Stimulated activated naive B cell treated with anti-CD40 and anti-IgM and Interleukin-4, amounts not matched to agents 10 μg/mL and 1 μg/mL and 100 μg/mL, for 72 hours (primary cell): ENCODE results near the gene TMEM221.

Experiments
- ATAC-seq, 2 donors: fragments of 150-1000 bp; cut with Tn5 transposase; replicated peaks; 2 replicates each; pipeline ENCODE4 v1.10.0; 2021; ENCODE audit warnings: moderate library complexity in 1 of 2
- DNase-seq: peaks from one replicate; pipeline ENCODE4 v3.0.0; 2021
- H3K27ac Mint-ChIP-seq: one replicate; pipeline ENCODE4 v1.8.0; 2022; ENCODE audit warnings: mild to moderate bottlenecking, mixed read lengths
- H3K27me3 Mint-ChIP-seq, 2 donors: one replicate each; pipeline ENCODE4 v1.8.0; 2022; ENCODE audit warnings: mixed read lengths in 2 of 2
- H3K36me3 Mint-ChIP-seq, 2 donors: one replicate each; pipeline ENCODE4 v1.8.0; 2022; ENCODE audit warnings: mixed read lengths in 2 of 2, mild to moderate bottlenecking in 1 of 2
- H3K4me1 Mint-ChIP-seq, 2 donors: one replicate each; pipeline ENCODE4 v1.8.0; 2022; ENCODE audit warnings: mixed read lengths in 2 of 2, mild to moderate bottlenecking in 1 of 2
- H3K4me3 Mint-ChIP-seq, 2 donors: one replicate each; pipeline ENCODE4 v1.8.0; 2022; ENCODE audit warnings: mild to moderate bottlenecking in 2 of 2, mixed read lengths in 2 of 2, moderate library complexity in 1 of 2
- H3K9me3 Mint-ChIP-seq, 2 donors: one replicate each; pipeline ENCODE4 v1.8.0; 2022; ENCODE audit warnings: mixed read lengths in 2 of 2, mild to moderate bottlenecking in 1 of 2

Gene TMEM221

DNA sequence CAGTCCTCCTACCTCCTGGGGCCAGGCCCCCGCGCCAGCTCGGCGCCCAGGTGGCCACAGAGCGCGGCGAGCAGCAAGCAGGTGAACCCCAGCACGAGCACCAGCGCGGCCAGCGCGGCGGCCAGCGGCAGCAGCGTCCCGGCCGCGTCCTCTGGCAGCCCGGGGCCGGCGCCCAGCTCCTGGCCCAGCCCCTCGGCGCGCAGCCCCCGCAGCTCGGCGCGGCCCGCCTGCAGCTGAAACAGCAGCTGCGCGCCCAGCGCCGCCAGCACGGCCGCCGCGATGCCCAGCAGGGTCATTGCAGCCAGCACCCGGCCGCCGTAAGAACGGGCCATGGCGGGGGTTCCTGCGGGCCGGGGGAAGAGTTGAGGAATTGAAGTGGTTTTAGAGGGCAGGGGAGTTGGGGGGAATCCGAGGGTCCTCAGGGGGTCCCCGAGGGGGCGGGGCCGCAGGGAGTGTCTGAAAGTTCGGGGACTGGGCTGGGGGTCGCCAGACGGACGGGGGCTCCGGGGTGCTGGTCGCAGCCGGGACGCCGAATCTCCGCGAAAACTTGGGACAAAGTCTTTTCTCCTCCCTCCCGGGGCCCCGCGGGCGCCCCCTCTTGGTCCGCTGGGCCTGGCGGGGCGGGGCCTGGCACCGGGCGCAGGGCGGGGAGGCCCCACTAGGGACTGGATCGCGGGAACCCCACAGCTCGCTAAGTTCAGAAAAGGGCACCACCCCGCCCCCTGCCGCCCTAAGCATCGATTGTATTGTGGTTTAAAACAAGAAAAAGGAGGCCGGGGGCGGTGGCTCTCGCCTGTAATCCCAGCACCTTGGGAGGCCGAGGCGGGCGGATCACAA, at the start of gene TMEM221:
TMEM221 (minus strand) TSS at position 538 of the 837 bp plus-strand sequence; CDS start at position 332, 206 bp downstream.
- no peak within 1 kb of the TSS for H3K27ac Mint-ChIP-seq
- DNase-seq (peak; percentile 51), ATAC-seq (peak; percentile 80 to 82)
- H3K4me1 Mint-ChIP-seq: peaks cover 5 to 14% of the 10 kb centered on the region in 2 donors
- H3K4me3 Mint-ChIP-seq: peak within 1 kb of the TSS; percentile 63 to 72
- H3K9me3 Mint-ChIP-seq: peaks cover 2% of the 10 kb centered on the region in 2 donors
- H3K27me3 Mint-ChIP-seq: peaks cover 21 to 37% of the 10 kb centered on the region in 2 donors
- peaks cover 1 to 2% of the 10 kb centered on the region in 2 donors for H3K36me3 Mint-ChIP-seq

DNA sequence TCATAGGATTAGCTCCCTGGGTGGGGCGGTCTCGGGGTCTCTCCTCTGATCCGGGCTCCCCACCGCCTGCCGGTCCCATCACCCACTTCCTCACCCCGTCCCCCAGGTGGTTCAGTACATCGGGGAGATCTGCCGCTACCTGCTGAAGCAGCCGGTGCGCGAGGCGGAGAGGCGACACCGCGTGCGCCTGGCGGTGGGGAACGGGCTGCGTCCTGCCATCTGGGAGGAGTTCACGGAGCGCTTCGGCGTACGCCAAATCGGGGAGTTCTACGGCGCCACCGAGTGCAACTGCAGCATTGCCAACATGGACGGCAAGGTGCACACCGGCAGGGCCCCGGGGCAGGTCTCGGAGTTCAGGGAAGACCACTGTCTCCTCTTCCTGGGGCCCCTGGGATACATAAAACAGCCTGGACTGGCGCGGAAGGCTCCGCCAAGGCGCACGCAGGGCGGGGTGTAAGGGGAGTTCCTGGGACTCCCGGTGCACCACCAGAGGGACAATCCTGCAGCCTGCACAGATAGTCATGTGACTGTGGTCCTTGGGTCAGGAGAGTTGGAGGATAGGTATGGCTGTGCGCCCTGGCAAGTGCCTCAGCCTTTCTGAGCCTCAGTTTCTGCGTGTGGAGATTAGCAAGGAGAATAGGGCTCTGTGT, 48.8 kb upstream of the TMEM221 start:
- H3K36me3 Mint-ChIP-seq: peaks cover 18 to 21% of the 10 kb centered on the region in 2 donors
- H3K27ac Mint-ChIP-seq: no peak overlapping the region
- no peaks in the 10 kb centered on the region for H3K27me3 Mint-ChIP-seq
- H3K4me1 Mint-ChIP-seq: peaks cover 30 to 50% of the 10 kb centered on the region in 2 donors
- no peak for DNase-seq
- H3K9me3 Mint-ChIP-seq: no peaks in the 10 kb centered on the region
- ATAC-seq: no peak
- H3K4me3 Mint-ChIP-seq: no peak overlapping the region

DNA sequence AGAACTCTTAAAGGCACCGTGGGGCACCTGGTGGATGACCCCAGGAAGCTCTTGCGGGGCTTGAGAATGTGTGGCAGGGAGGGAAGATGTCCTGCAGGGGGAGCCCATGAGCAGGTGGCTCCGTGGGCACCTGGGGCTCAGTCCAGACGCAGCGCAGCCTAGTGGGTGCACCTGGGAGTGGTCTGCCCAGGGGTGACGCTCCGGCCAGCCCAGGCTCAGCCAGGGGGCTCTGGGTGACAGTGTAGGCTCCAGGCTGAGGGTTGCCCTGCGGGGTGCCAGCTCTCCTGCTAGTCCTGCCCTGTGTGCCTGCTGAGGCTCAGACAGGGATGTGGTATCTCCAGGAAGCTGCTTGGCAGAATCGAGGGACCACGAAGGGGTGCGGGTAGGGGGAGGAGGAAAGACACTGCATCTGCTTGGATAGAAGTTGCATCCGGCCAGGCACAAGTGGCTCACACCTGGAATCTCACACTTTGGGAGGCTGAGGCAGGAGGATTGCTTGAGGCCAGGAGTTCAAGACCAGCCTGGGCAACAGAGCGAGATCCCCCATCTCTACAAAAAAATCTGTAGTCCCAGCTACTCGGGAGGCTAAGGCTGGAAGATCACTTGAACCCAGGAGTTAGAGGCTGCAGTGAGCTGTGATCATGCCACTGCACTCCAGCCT, 48.0 kb upstream of the TMEM221 start:
- Mint-ChIP-seq H3K27me3 (no peaks in the 10 kb centered on the region), H3K4me1 (peaks cover 30 to 50% of the 10 kb centered on the region in 2 donors), H3K9me3 (no peaks in the 10 kb centered on the region), H3K36me3 (peaks cover 18 to 21% of the 10 kb centered on the region in 2 donors), H3K4me3 (no peak overlapping the region), H3K27ac (no peak overlapping the region)
- ATAC-seq (peak; percentile 97 to 98), DNase-seq (peak; percentile 66)

DNA sequence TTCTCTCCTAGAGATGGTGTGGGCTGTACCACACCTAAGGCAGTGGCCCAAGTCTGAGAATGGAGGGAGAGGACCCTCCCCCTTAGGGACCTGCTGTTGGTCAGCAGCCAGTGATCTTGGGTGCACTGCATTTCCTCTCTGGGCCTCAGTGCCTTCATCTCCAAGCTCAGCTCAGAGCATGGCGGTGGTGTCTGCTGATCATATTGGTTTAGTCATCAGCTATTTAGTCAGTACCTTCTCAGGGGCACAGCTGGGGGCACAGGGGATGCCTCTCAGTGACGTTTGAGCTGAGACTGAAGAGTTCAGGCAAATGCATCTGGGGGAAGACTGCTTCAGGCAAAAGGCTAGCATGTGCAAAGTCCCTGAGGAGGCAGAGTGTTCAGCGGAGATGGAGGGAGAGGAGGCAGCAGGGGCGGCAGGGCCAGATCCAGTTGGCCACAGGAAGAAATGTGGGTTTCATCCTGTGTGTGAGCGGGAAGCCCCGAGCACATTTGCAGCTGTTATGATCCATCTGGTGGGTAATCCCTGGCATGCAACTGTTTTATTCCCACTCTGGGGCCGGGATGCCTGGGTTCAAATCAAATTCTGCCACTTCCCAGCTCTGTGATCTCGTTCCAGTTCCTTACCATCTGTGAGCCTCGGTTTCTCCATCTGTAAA, 47.3 kb upstream of the TMEM221 start:
- Mint-ChIP-seq H3K27me3 (no peaks in the 10 kb centered on the region), H3K4me1 (peaks cover 30 to 50% of the 10 kb centered on the region in 2 donors), H3K27ac (peak overlapping the region; percentile 14), H3K9me3 (no peaks in the 10 kb centered on the region), H3K36me3 (peaks cover 13 to 16% of the 10 kb centered on the region in 2 donors), H3K4me3 (no peak overlapping the region)
- ATAC-seq (no peak), DNase-seq (no peak)

DNA sequence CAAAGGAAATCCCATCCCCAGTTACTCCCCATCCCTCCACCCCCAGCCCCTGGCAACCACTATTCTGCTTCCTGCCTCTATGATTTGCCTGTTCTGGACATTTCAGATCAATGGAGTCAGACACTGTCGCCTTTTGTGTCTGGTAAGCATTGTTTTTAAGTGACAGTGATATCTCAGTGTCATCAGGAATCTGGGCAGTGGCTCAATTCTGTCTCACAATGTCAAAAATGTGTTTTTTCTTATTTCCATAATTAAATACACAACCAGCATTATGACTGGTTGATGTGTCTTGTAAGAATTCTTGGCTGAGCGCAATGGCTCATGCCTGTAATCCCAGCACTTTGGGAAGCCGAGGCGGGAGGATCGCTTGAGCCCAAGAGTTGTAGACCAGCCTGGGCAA, 42.8 kb upstream of the TMEM221 start:
- H3K4me1 Mint-ChIP-seq: peaks cover 24 to 27% of the 10 kb centered on the region in 2 donors
- H3K27ac Mint-ChIP-seq: no peak overlapping the region
- no peak for DNase-seq
- H3K4me3 Mint-ChIP-seq: no peak overlapping the region
- ATAC-seq: no peak
- H3K36me3 Mint-ChIP-seq: peaks cover 6 to 12% of the 10 kb centered on the region in 2 donors
- no peaks in the 10 kb centered on the region for H3K9me3 Mint-ChIP-seq
- H3K27me3 Mint-ChIP-seq: no peaks in the 10 kb centered on the region

DNA sequence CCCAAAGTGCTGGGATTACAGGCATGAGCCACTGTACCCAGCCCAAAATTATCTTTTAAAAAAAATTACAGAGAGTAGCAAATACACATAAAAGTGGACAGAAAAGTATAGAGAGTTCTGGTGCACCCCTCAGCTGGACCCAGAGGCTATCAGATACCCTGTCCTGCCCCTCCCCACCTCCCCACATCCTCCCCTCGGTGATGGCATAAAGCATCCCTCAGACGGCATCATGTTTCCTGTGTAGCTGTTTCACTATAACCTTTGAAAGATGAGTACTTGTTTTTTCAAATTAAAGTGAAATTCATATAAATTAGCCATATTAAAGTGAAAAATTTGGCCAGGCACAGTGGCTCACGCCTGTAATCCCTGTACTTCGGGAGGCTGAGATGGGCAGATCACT, 41.9 kb upstream of the TMEM221 start:
- no peak for DNase-seq
- H3K27me3 Mint-ChIP-seq: no peaks in the 10 kb centered on the region
- H3K36me3 Mint-ChIP-seq: peaks cover 6 to 8% of the 10 kb centered on the region in 2 donors
- no peak overlapping the region for H3K4me3 Mint-ChIP-seq
- H3K4me1 Mint-ChIP-seq: peaks cover 16 to 22% of the 10 kb centered on the region in 2 donors
- H3K9me3 Mint-ChIP-seq: no peaks in the 10 kb centered on the region
- ATAC-seq: no peak
- H3K27ac Mint-ChIP-seq: no peak overlapping the region

DNA sequence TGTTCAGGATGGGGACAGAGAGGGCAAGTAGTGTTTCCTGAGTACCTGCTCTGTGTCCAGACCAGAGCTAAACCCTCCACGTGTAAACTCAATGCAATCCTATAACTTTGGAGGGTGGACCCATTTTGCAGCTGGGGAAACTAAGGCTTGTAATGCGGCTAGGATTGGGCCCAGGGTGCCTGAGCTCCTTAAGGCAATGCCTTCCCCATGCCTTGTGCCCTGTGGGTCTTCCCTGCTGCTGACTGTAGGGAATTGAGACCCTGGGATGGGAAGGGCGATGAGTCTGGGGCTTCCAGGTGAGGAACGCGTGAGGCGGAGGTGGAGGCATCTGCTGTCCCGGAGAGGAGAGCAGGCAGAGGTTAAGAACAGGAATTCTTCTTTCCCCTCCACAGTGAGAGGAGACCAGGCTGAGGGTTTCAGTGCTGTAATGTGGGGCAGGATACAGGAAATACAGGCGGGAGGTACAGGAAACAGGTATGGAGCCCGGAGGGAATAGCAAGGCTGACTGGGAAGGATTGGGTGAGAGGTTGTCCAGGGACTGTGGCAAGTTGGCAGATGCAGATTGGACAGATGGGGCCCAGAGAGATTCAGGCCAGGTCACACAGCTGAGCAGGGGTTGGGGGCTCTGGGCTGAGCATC, 41.0 kb upstream of the TMEM221 start:
- ATAC-seq (no peak), DNase-seq (no peak)
- no peak overlapping the region for H3K27ac Mint-ChIP-seq
- H3K36me3 Mint-ChIP-seq: peaks cover 6 to 8% of the 10 kb centered on the region in 2 donors
- no peaks in the 10 kb centered on the region for H3K9me3 Mint-ChIP-seq
- peak overlapping the region in 1 of 2 donors; percentile 55 for H3K4me3 Mint-ChIP-seq
- H3K4me1 Mint-ChIP-seq: peaks cover 16 to 22% of the 10 kb centered on the region in 2 donors
- no peaks in the 10 kb centered on the region for H3K27me3 Mint-ChIP-seq

DNA sequence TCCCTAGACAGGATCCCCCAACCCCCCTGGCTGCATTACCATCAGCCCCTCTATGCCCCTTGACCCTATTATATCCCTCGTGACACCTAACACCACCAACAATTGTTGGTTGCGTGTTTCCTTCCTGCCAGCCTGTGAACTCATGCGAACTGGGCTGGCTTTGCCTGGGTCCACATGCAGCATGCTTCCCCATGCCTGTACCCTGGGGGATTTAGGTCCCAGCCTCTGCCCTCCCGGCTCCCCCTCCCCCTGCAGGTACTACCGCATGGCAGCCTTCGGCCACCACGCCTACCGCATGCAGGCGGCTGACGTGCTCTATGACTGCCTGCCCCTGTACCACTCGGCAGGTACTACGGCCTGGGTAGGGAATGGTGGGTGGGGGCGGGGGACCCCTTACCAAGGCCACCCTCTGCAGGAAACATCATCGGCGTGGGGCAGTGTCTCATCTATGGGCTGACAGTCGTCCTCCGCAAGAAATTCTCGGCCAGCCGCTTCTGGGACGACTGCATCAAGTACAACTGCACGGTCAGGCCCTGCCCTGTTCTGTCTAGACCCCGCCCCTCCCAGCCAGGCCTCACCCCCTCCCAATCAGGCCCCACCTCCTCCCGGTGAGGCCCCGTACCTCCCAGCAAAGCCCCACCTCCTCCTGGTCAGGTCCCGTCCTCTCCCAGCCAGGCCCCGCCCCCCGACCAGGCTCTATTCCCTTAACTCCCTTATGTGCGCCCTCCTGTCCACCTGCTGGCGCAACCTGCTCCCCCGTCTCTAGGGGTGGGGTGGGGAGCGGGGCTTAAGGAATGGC, 40.3 kb upstream of the TMEM221 start:
- peak overlapping the region; percentile 25 for H3K27ac Mint-ChIP-seq
- no peaks in the 10 kb centered on the region for H3K9me3 Mint-ChIP-seq
- H3K27me3 Mint-ChIP-seq: no peaks in the 10 kb centered on the region
- peak overlapping the region; percentile 12 to 55 for H3K4me3 Mint-ChIP-seq
- DNase-seq (peak; percentile 65), ATAC-seq (peak; percentile 95 to 98)
- H3K4me1 Mint-ChIP-seq: peaks cover 16 to 22% of the 10 kb centered on the region in 2 donors
- peaks cover 6 to 8% of the 10 kb centered on the region in 2 donors for H3K36me3 Mint-ChIP-seq

DNA sequence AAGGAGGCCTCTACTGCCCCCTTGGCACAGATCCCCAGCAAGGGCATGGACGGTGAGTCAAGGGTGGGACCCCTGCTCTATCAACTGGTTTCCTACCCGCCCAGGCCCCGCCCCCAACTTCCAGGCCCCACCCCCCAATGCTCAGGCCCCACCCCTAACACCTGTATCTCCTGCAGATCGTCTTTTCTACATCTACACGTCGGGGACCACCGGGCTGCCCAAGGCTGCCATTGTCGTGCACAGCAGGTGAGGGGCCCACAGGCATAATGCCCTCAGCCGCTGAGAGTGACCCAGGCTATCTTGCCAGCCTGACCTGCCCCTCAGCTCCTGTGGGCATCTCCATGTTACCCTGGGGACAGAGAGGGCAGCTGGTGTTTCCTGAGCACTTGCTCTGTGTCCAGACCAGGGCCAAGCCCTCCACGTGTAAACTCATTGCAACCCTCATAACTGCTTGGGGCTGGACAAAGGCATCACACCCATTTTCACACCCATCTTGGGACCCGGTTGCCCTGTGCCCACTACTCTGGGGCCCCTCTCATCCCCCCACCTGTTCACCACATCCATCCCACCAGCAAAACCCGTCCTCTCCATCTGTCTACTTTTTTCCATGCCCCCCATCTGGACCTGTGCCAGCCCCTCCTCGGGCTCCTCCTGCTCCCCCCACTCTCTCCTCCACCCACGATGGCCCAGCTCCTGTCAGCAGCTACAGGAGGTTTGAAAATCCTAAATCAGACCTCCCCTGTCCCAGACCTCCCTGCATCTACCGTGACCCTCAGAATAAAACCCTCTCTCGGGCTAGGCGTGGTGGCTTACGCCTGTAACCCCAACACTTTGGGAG, 39.0 kb upstream of the TMEM221 start:
- H3K4me1 Mint-ChIP-seq: peaks cover 16 to 24% of the 10 kb centered on the region in 2 donors
- H3K9me3 Mint-ChIP-seq: no peaks in the 10 kb centered on the region
- H3K4me3 Mint-ChIP-seq: no peak overlapping the region
- H3K27ac Mint-ChIP-seq: no peak overlapping the region
- ATAC-seq (no peak), DNase-seq (no peak)
- H3K36me3 Mint-ChIP-seq: peaks cover 6 to 8% of the 10 kb centered on the region in 2 donors
- H3K27me3 Mint-ChIP-seq: no peaks in the 10 kb centered on the region

DNA sequence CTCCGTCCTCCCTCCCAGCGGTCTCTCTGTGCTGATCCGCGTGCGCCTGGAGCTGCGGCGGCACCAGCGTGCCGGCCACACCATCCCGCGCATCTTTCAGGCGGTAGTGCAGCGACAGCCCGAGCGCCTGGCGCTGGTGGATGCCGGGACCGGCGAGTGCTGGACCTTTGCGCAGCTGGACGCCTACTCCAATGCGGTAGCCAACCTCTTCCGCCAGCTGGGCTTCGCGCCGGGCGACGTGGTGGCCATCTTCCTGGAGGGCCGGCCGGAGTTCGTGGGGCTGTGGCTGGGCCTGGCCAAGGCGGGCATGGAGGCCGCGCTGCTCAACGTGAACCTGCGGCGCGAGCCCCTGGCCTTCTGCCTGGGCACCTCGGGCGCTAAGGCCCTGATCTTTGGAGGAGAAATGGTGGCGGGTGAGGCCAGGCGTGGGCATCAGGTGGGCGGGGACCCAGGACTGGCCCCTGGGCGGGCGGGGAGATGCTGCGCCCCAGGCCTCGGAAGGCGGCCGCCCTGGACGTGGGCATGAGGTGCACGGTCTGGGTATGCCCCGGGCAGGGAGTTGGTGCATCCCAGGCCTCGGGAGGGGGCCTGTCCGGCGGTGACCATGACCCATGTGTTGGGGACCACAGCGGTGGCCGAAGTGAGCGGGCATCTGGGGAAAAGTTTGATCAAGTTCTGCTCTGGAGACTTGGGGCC, 38.2 kb upstream of the TMEM221 start:
- ATAC-seq: no peak
- DNase-seq: no peak
- Mint-ChIP-seq H3K36me3 (peaks cover 6 to 8% of the 10 kb centered on the region in 2 donors), H3K9me3 (no peaks in the 10 kb centered on the region), H3K4me3 (no peak overlapping the region), H3K27ac (no peak overlapping the region), H3K4me1 (peaks cover 16 to 24% of the 10 kb centered on the region in 2 donors), H3K27me3 (no peaks in the 10 kb centered on the region)

DNA sequence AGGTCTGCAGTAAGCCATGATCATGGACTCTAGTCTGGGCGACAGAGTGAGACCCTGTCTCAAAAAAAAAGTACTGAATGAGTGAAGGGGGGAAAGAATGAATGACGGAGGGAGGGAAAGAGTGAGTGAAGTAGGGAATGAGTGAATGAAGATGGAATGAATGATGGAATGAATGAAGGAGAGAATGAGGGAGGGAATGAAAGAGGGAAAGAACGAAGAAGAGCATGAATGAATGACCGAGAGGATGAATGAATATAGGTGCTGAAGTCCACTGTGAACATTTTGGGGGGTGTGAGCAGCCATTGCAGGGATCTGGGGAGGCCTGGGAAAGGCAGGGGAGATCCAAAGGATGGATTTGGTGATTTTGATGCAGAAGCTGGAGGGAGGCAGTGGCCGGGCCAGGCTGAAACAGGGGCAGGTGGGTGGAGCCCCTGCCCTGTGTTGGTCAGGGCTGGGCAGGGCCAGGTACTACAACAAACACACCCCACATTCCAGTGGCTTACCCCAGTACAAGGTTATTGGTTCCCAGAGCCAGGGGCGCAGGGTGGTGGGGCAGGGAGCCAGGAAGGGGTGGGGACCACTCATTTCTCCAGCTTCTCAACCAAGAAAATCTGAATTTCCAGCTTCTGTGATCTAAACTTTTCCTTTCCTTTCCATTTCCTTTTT, 36.2 kb upstream of the TMEM221 start:
- H3K4me1 Mint-ChIP-seq: peaks cover 16 to 23% of the 10 kb centered on the region in 2 donors
- H3K4me3 Mint-ChIP-seq: no peak overlapping the region
- no peaks in the 10 kb centered on the region for H3K27me3 Mint-ChIP-seq
- H3K36me3 Mint-ChIP-seq: peaks cover 6 to 7% of the 10 kb centered on the region in 2 donors
- DNase-seq (no peak), ATAC-seq (no peak)
- H3K9me3 Mint-ChIP-seq: no peaks in the 10 kb centered on the region
- no peak overlapping the region for H3K27ac Mint-ChIP-seq
